T follicular helper cell (primary cell): Measurements from ENCODE around the gene EMCN.
"Not testable (repeated sequence)": the region's sequence is repeated elsewhere in the genome, so short reads cannot be mapped to it uniquely, and the experiment has no call there.

ENCODE experiments used
- DNase-seq: peaks from one replicate; pipeline ENCODE4 v3.0.0-alpha.2; 2020; ENCODE audit warnings: low read depth

The EMCN gene

GRCh38 chr4:100379583-100380105 is 138.2 kb downstream of the EMCN start:
- DNase-seq: no peak

- no peak for DNase-seq
These were observed 145.4 kb downstream of the EMCN start for GRCh38 chr4:100372432-100372831.

GRCh38 chr4:100369871-100370270 is 148.0 kb downstream of the EMCN start:
- no peak for DNase-seq

GRCh38 chr4:100367451-100367850 is 150.4 kb downstream of the EMCN start:
- no peak for DNase-seq

GRCh38 chr4:100366213-100366612 is 151.6 kb downstream of the EMCN start:
- no peak for DNase-seq

- no peak for DNase-seq
These were observed 155.5 kb downstream of the EMCN start for GRCh38 chr4:100362366-100362765.

- no peak for DNase-seq
These were observed 156.5 kb downstream of the EMCN start for GRCh38 chr4:100361336-100361735.

GRCh38 chr4:100360211-100360610 is 157.6 kb downstream of the EMCN start:
- DNase-seq: no peak

GRCh38 chr4:100359441-100359840 is 158.4 kb downstream of the EMCN start:
- DNase-seq: no peak

GRCh38 chr4:100357542-100357941 is 160.3 kb downstream of the EMCN start:
- no peak for DNase-seq

- no peak for DNase-seq
These were observed 161.7 kb downstream of the EMCN start for GRCh38 chr4:100356172-100356571.

GRCh38 chr4:100352352-100352751 is 165.5 kb downstream of the EMCN start:
- DNase-seq: not testable (repeated sequence)

- no peak for DNase-seq
These were observed 169.3 kb downstream of the EMCN start for GRCh38 chr4:100348473-100348872.

- no peak for DNase-seq
These were observed 170.6 kb downstream of the EMCN start for GRCh38 chr4:100347241-100347640.

- no peak for DNase-seq
These were observed 172.2 kb downstream of the EMCN start for GRCh38 chr4:100345585-100345984.
